SK-N-SH (cell line): ENCODE measurements around the gene DPY19L2. TPM values are rescaled to one million over a fixed set of nuclear protein-coding genes. Genes with fewer than 3 reads are reported as not detected.
"Not testable (repeated sequence)": the region's sequence is repeated elsewhere in the genome, so short reads cannot be mapped to it uniquely, and the experiment has no call there.

ENCODE experiments used
- CTCF ChIA-PET: fragments of 300-600, 350-600 bp; formaldehyde crosslinking; extraction: SDS; loops from one replicate; lab custom pipeline; 2021; lab: Yijun Ruan, JAX
- POLR2A ChIA-PET: fragments of 350-600 bp; sonication (Branson Sonifier 250); formaldehyde crosslinking; extraction: SDS; loops from one replicate; lab custom pipeline; 2020; ENCODE audit warnings: antibody characterized with exemption, inconsistent platforms; lab: Yijun Ruan, JAX
- DNase-seq: peaks from one replicate; pipeline ENCODE4 v3.0.0; 2012
- H2AFZ ChIP-seq: fragments of 200-600 bp; sonication (generic); 2 replicates; pipeline ENCODE4 v1.8.1; 2016; ENCODE audit warnings: antibody characterized with exemption, mild to moderate bottlenecking, low read depth
- H3F3A ChIP-seq: fragments of 200-600 bp; sonication (generic); replicated peaks from 2 replicates; pipeline ENCODE3; 2016; ENCODE audit warnings: antibody characterized with exemption, mild to moderate bottlenecking; ENCODE audit not compliant: insufficient read depth
- H3K27ac ChIP-seq, 2 experiments: fragments of 200-500 bp in 1 of 2; fragments of 200-600 bp in 1 of 2; sonication (Bioruptor generic) in 1 of 2; sonication (generic), shearing (Covaris generic) in 1 of 2; 2 replicates each; pipeline versions ENCODE4 v1.5.1 to v1.6.1; 2014 to 2016; ENCODE audit warnings: low read depth in 2 of 2, inconsistent platforms in 1 of 2, low read length in 1 of 2, mild to moderate bottlenecking in 1 of 2, mixed read lengths in 1 of 2
- H3K27me3 ChIP-seq: fragments of 200-600 bp; sonication (generic), shearing (Covaris generic); 2 replicates; pipeline ENCODE4 v1.6.1; 2016; ENCODE audit warnings: mixed run types; ENCODE audit not compliant: insufficient read depth
- H3K36me3 ChIP-seq, 2 experiments: fragments of 200-500 bp in 1 of 2; fragments of 200-600 bp in 1 of 2; sonication (Bioruptor generic) in 1 of 2; sonication (generic) in 1 of 2; replicated peaks in 1 of 2; 2 replicates each; pipeline versions ENCODE3 to v1.5.1; 2014 to 2016; ENCODE audit warnings: low read length in 1 of 2, mild to moderate bottlenecking in 1 of 2; ENCODE audit not compliant: insufficient read depth in 2 of 2, control insufficient read depth in 1 of 2
- H3K4me1 ChIP-seq, 2 experiments: fragments of 200-500 bp in 1 of 2; fragments of 200-600 bp in 1 of 2; sonication (Bioruptor generic) in 1 of 2; sonication (generic), shearing (Covaris generic) in 1 of 2; 2 replicates each; pipeline versions ENCODE4 v1.5.1 to v1.6.1; 2014 to 2016; ENCODE audit warnings: low read depth in 1 of 2, low read length in 1 of 2, mixed run types in 1 of 2; ENCODE audit not compliant: insufficient read depth in 2 of 2, control insufficient read depth in 1 of 2
- H3K4me2 ChIP-seq: fragments of 200-600 bp; sonication (generic), shearing (Covaris generic); 2 replicates; pipeline ENCODE4 v1.6.1; 2017; ENCODE audit warnings: mixed run types
- H3K4me3 ChIP-seq, 2 experiments: fragments of 200-500 bp in 1 of 2; fragments of 200-600 bp in 1 of 2; sonication (Bioruptor generic) in 1 of 2; sonication (generic), shearing (Covaris generic) in 1 of 2; 2 replicates each; pipeline versions ENCODE4 v1.5.1 to v1.8.1; 2014 to 2016; ENCODE audit warnings: low read depth in 2 of 2, inconsistent platforms in 1 of 2, low read length in 1 of 2, mild to moderate bottlenecking in 1 of 2, mixed read lengths in 1 of 2, moderate library complexity in 1 of 2
- H3K79me2 ChIP-seq: fragments of 200-600 bp; sonication (generic); 2 replicates; pipeline ENCODE4 v1.8.1; 2017; ENCODE audit warnings: mild to moderate bottlenecking; ENCODE audit not compliant: insufficient read depth
- H3K9ac ChIP-seq: fragments of 200-600 bp; sonication (generic); 2 replicates; pipeline ENCODE4 v1.6.1; 2017; ENCODE audit warnings: mixed run types
- H3K9me2 ChIP-seq: fragments of 200-600 bp; sonication (generic); 2 replicates; pipeline ENCODE4 v1.6.1; 2017; ENCODE audit warnings: mixed run types
- H3K9me3 ChIP-seq: fragments of 200-600 bp; sonication (generic); 2 replicates; pipeline ENCODE4 v1.6.1; 2017; ENCODE audit warnings: mixed run types, mild to moderate bottlenecking, moderate library complexity
- H4K20me1 ChIP-seq: fragments of 200-600 bp; sonication (generic); 2 replicates; pipeline ENCODE4 v1.6.1; 2017; ENCODE audit warnings: mild to moderate bottlenecking, mixed run types; ENCODE audit not compliant: insufficient read depth
- NFIC ChIP-seq: IDR thresholded peaks from 2 replicates; pipeline ENCODE4 v1.4.0; 2012; ENCODE audit warnings: borderline replicate concordance
- TCF12 ChIP-seq: IDR thresholded peaks from 2 replicates; pipeline ENCODE4 v1.4.0; 2012
- WGBS: methylation state at CpG from one replicate; pipeline ENCODE4 v1.1.6; 2017; ENCODE audit warnings: low lambda C conversion rate; 5-methylcytosine and 5-hydroxymethylcytosine counted together
- polyA plus RNA-seq, 3 experiments: library from polyadenylated mRNA; depleted of rRNA; stranded (reverse); fragments of >200 nt; gene quantifications; 2 replicates each; pipeline ENCODE4 v1.2.3, GENCODE V29; 2012

Gene DPY19L2
- polyA plus RNA-seq, 1 of the 3 experiments (the other 2 are of a cell fraction), result 4.8 TPM

DNA sequence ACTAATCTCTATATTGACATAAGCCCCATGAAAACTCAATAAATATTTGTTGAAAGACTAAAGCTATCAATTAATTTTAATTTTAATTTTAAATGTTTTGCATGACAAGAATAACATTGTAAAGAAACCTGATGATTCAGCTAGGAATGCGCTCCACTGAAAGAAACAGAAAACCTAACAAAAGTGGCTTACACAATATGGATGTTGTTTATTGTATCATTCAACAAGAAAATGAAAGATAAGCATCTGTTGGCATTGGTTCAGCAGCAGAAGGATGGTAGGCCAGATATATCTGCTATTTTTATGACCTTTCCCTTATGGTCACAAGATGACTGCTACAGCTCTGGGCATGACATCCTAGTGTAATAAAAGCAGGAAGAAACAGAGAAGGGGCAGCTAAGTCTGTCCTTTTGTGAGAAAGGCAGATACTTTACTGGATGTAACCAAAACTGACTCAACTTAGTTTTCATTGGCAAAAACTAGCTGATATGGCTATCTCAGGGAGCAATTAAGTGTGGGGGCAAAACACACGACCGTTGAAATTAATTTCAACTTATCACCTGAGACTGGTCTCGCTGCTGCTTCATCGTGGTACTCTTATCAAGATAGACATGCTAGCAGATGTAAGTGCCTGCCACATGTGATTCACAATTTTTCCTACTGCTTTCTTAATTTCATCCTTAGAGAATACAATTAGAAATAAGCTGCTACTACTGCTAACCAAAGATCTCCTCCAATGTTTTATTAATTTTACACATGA, 24.7 kb downstream of the DPY19L2 start:
- H3K9me2 ChIP-seq, H4K20me1 ChIP-seq, H2AFZ ChIP-seq, H3F3A ChIP-seq, H3K4me2 ChIP-seq, H3K9ac ChIP-seq, POLR2A ChIA-PET, H3K36me3 ChIP-seq, H3K9me3 ChIP-seq, H3K79me2 ChIP-seq, CTCF ChIA-PET, H3K4me1 ChIP-seq, H3K27ac ChIP-seq, H3K4me3 ChIP-seq, H3K27me3 ChIP-seq: not testable (repeated sequence)
- WGBS, result 33% methylated on average over 5 of the region's 5 CpGs
- DNase-seq, result peak; percentile 3
- TF ChIP-seq TCF12 (peak; percentile 43; the same call in 1 of the 2 replicates), NFIC (peak; percentile 69)

GRCh38 chr12:63624258-63624657, 44.0 kb downstream of the DPY19L2 start:
- CTCF ChIA-PET, H4K20me1 ChIP-seq, POLR2A ChIA-PET, H3K36me3 ChIP-seq, H3K9ac ChIP-seq, H3K4me1 ChIP-seq, H3K9me3 ChIP-seq, H3F3A ChIP-seq, H2AFZ ChIP-seq, DNase-seq, H3K4me2 ChIP-seq, H3K9me2 ChIP-seq, H3K79me2 ChIP-seq, H3K27me3 ChIP-seq, H3K4me3 ChIP-seq, H3K27ac ChIP-seq: not testable (repeated sequence)
- WGBS, result 89% methylated on average over 4 of the region's 4 CpGs

DNA sequence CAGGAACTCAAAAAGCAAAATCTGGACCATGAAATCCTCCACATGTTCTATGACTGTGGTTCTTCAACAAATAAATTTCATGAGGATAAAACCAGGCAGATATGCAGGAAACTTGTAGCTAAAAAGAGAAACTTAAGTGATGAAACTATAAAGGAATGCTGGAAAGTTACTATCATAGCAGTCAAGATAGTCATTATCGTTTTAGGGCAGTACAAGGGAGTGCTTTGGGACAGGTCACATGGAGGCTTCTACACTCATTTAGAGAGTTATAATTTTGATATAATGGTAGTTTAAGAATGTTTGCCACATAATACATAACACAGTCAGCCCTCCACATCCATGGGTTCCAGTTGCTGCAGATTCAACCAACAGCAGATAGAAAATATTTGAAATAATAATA, 52.7 kb downstream of the DPY19L2 start:
- H4K20me1 ChIP-seq, H3K9ac ChIP-seq, POLR2A ChIA-PET, H3K9me2 ChIP-seq, H3K9me3 ChIP-seq, H3K36me3 ChIP-seq, H3K79me2 ChIP-seq, DNase-seq, H3K27ac ChIP-seq, H3K4me2 ChIP-seq, CTCF ChIA-PET, H3K4me1 ChIP-seq, H3F3A ChIP-seq, H3K4me3 ChIP-seq, H3K27me3 ChIP-seq: not testable (repeated sequence)
- 36% methylated on average over 1 of the region's 1 CpG for WGBS
- 0 out of 2 replicates have a peak overlapping the region, but pooled peaks have one; percentile 46 for H2AFZ ChIP-seq

- H4K20me1 ChIP-seq, H3K4me2 ChIP-seq, H3K27ac ChIP-seq, H3F3A ChIP-seq, H3K79me2 ChIP-seq, H3K4me3 ChIP-seq, H3K9me3 ChIP-seq, H3K9ac ChIP-seq, H3K36me3 ChIP-seq, H3K27me3 ChIP-seq, H3K9me2 ChIP-seq, CTCF ChIA-PET, POLR2A ChIA-PET, H3K4me1 ChIP-seq, DNase-seq, H2AFZ ChIP-seq: not testable (repeated sequence)
- 82% methylated on average over 2 of the region's 2 CpGs for WGBS
Measured at GRCh38 chr12:63611285-63611684, 57.0 kb downstream of the DPY19L2 start.

GRCh38 chr12:63609281-63609680, 59.0 kb downstream of the DPY19L2 start:
- H3K36me3 ChIP-seq, CTCF ChIA-PET, H4K20me1 ChIP-seq, H3K27ac ChIP-seq, H3K9me2 ChIP-seq, H3K79me2 ChIP-seq, H3K9me3 ChIP-seq, H3K27me3 ChIP-seq, H3K9ac ChIP-seq, POLR2A ChIA-PET, H2AFZ ChIP-seq, H3K4me3 ChIP-seq, H3F3A ChIP-seq, H3K4me2 ChIP-seq, DNase-seq, H3K4me1 ChIP-seq: not testable (repeated sequence)

DNA sequence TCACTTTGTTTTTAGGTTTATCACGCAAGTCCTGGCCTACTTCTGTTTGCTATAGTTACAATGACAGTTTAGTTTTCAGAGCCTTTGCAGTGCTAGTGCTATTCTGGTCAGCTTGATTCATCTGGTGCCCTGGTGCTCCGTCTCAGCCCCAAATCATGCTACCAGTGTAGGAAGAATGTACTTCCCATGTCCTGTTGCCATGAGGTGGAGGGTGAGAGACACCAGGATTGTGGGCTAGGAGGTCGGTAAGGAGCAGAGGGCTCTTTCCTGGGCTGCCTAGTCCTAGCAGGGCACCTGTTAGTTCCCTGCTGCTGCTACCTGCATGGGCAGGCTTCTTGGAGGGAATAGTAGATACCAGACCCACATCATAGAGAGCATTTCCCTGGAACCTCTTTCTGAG, 63.3 kb downstream of the DPY19L2 start:
- H3K9me3 ChIP-seq, H3K9me2 ChIP-seq, H2AFZ ChIP-seq, H3K4me2 ChIP-seq, H3K9ac ChIP-seq, H3K4me3 ChIP-seq, H3K79me2 ChIP-seq, CTCF ChIA-PET, H3K4me1 ChIP-seq, H4K20me1 ChIP-seq, H3K27me3 ChIP-seq, POLR2A ChIA-PET, H3K36me3 ChIP-seq, H3F3A ChIP-seq, H3K27ac ChIP-seq, DNase-seq: not testable (repeated sequence)
- WGBS, result 91% methylated on average over 3 of the region's 3 CpGs
